HG03469 (cell line): ENCODE measurements around the gene S100A5.
"Not testable (repeated sequence)": the region's sequence is repeated elsewhere in the genome, so short reads cannot be mapped to it uniquely, and the experiment has no call there.

Source experiments
- ATAC-seq: cut with Tn5 transposase; IDR thresholded peaks from one replicate; pipeline ENCODE4 v1.9.1; 2021; ENCODE audit warnings: mild to moderate bottlenecking, moderate library complexity, moderate number of reproducible peaks; ENCODE audit not compliant: unreplicated experiment

The S100A5 gene

GRCh38 chr1:153567621-153568366 lies 27.1 kb upstream of the S100A5 start:
- no peak for ATAC-seq

DNA sequence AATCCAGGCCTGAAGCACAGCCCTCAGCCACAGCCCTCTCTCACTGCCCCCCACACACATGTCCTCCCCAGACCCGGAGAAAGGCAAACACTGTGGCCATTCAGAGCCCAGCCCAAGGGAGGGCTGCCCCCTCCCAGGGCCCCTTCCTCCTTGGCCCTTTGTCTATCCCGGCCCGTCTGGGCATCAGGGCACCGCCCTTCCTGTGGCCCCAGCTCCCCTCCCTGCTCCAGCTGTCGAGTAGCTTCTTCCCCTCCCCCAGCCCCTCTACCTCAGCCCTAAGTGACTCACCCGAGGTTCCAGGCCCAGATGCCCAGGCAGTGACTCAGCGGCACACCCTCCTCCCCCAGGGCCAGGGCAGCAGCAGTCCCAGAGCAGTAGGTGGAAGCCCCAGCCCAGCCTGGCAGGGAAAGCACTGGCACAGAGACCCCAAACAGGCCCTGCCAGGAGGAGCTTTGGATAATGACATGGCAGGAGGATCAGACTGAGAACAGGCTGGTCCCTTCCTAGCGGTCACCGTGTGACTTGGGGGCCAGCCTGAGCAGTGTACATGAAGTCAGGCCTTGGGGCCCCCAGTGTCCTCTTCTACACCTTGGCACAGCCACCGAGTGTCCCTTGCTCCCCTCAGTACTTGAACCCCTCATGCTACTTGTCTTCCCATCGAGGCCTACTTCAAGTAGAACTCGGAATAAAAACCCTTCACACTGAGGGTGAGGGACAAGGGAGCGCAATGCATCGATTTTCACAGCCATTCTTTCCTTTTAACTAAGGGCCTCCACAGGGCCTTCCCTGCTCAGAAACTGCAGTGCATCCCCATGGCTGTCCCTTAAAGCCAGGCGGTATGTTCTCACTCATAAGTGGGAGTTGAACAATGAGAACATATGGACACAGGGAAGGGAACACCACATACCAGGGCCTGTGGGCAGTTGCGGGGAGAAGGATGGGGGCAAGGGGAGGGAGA lies 26.0 kb upstream of the S100A5 start:
- ATAC-seq: no peak

- no peak for ATAC-seq
Measured at GRCh38 chr1:153565529-153566374, 25.0 kb upstream of the S100A5 start, which contains the start of gene S100A2. S100A2 (minus strand) TSS chr1:153565844; CDS start chr1:153563877, 1,967 bp downstream.

GRCh38 chr1:153563991-153564390 lies 23.3 kb upstream of the S100A5 start:
- no peak for ATAC-seq

DNA sequence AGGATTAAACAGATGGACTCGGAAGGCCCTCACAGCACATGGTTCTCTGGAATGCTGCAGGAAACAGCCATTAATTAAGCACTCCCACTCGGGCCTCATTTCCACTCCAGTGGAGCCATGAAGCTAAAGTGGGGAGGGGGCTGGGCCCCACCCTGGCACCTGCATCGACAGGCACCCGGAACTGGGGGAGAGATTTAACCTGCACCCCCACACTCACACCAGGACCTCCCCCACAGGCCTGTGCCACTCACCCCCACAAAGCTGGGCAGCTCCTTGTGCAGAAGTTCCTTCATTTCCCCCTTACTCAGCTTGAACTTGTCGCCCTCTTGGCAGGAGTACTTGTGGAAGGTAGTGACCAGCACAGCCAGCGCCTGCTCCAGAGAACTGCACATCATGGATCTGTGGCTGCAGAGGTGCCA lies 22.8 kb upstream of the S100A5 start:
- ATAC-seq: no peak

GRCh38 chr1:153562021-153562420 lies 21.3 kb upstream of the S100A5 start:
- ATAC-seq: not testable (repeated sequence)

DNA sequence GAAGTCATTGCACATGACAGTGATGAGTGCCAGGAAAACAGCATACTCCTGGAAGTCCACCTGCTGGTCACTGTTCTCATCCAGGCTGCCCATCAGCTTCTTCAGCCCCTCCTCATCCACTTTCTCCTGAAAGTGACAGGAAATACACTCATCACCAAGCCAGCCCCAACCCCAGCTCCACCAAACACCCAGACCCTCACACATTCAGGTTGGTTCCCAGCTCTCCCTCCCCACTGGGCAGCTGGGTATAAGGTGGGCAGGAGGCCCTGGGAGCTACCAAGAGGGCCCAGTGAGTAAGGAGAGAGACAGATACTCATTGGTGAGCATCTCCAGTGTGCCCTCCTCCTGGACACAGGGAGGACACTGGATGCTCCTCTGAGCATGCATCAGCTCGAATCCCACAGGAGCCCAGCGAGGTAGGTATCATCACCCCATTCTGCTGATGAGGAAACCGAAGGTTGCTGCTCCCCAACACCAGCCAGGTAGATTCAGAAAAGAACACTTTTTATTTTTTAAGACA lies 20.8 kb upstream of the S100A5 start:
- no peak for ATAC-seq

DNA sequence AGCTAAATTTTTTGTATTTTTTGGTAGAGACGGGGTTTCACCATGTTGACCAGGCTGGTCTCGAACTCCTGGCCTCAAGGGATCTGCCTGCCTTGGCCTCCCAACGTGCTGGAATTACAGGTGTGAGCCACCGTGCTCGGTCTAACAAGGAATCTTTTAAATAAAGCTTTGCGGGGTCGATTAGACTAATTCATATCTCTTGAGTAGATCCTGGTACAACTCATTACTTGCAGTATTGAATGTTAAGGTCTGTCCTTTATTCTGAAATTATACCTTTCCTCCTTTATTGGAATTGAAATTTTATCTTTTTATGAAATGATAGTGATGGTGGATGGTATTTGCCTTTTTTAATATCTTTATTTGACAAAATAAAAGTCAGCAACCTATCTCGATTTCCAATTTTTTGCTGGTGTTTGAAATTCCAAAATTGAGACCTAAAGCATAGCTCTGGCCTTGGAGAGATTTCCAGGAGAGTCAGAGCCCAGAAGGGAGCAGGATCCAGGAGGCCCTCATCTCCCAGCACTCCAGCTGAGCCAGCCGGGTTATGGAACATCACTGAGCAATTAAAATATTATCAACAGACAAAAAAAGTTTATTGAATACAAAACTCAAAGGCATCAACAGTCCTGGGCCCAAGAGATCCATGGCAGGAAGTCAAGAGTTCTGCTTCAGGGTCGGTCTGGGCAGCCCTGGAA lies 20.2 kb upstream of the S100A5 start:
- ATAC-seq: no peak

- ATAC-seq: no peak
Measured at GRCh38 chr1:153560241-153560640, 19.5 kb upstream of the S100A5 start.

DNA sequence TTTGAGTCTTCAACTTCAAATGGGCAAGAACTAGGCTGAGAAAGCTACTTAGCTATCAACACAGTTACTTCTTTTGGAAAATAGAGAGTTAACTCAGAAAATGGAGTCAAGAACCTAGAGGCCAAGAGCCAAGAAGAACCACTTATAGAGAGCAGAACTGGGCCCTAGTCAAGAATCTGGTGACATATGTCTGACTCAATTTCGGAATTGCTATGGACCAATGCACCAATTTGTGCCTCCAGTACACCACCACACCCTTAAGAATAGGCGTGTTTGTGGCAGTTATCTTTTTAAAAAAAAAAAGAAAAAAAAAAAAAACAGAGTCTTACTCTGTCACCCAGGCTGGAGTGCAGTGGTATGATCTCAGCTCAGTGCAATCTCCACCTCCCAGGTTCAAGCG lies 17.1 kb upstream of the S100A5 start:
- ATAC-seq: no peak

- ATAC-seq: no peak
Measured at GRCh38 chr1:153556348-153556747, 15.6 kb upstream of the S100A5 start.

GRCh38 chr1:153553830-153554541 lies 13.3 kb upstream of the S100A5 start:
- no peak for ATAC-seq

DNA sequence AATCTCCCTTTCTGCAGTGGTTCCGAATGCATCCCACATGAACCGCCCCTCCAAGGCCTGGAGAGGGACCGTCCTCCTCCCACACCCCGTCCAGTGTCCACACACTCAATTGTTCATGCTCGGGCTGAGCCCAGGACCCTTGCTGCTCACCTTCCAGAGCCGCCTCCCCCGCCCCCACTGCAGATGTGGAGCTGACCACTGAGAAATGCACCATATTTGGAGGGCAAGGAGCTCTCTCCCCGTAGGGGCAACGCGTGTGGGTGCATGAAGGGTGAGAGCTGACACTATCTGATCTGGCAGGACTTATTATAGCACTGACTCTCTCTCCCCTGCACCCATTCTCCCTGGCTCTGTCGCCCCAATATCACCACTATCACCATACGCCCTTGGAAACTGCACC lies 12.4 kb upstream of the S100A5 start:
- ATAC-seq: no peak

DNA sequence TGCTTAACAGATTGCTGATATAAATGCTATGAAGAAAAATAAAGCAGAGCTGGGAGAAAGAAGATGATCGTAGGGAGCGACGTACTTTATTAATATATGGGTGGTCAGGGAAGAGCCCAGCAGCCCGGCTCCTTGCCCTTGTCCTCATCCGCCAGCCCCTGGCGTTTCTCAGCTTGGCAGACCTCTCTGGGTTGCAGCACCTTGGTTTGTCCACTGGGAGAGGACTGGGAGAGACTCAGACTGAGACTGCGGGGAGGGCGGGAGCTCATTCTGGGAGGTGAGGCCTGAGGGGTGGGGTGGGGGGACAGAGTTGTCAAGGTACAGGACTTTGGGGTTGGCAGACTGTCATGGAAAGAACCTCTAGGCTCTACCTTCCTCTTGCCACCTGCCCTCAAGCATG lies 11.6 kb upstream of the S100A5 start:
- ATAC-seq: no peak

- ATAC-seq: no peak
Measured at GRCh38 chr1:153550827-153551500, 10.2 kb upstream of the S100A5 start.

- ATAC-seq: no peak
Measured at GRCh38 chr1:153550398-153550758, 9.6 kb upstream of the S100A5 start.

GRCh38 chr1:153549741-153550397 lies 9.1 kb upstream of the S100A5 start:
- no peak for ATAC-seq
